GM23338 (cell line): ENCODE results near the gene DNAL4. TPM values are rescaled to one million over a fixed set of nuclear protein-coding genes. Genes with fewer than 3 reads are reported as not detected.

ENCODE experiments used
- ATAC-seq: fragments of 200-7000 bp; cut with Tn5 transposase; 3 replicates; pipeline ENCODE4 v1.9.1; 2020
- DNase-seq: peaks from one replicate; pipeline ENCODE4 v3.0.0-alpha.2; 2015; ENCODE audit warnings: low spot score
- H2AFZ ChIP-seq: fragments of 200-600 bp; sonication (generic); 2 replicates; pipeline ENCODE4 v1.8.0; 2016; ENCODE audit warnings: antibody characterized with exemption, mild to moderate bottlenecking, moderate library complexity
- H3F3A ChIP-seq: fragments of 200-600 bp; sonication (generic); replicated peaks from 2 replicates; pipeline ENCODE4 v1.8.0; 2017; ENCODE audit warnings: antibody characterized with exemption, mixed run types, low read depth
- H3K27ac ChIP-seq: fragments of 200-600 bp; sonication (generic); 2 replicates; pipeline ENCODE4 v1.6.1; 2016; ENCODE audit warnings: low read depth
- H3K27me3 ChIP-seq: fragments of 200-600 bp; sonication (generic); 2 replicates; pipeline ENCODE4 v1.8.0; 2016; ENCODE audit warnings: mild to moderate bottlenecking, mixed run types, moderate library complexity; ENCODE audit not compliant: insufficient read depth
- H3K36me3 ChIP-seq: fragments of 200-600 bp; sonication (generic); 2 replicates; pipeline ENCODE4 v1.8.0; 2016; ENCODE audit warnings: mild to moderate bottlenecking; ENCODE audit not compliant: insufficient read depth
- H3K4me1 ChIP-seq: fragments of 200-600 bp; sonication (generic); 2 replicates; pipeline ENCODE4 v1.8.0; 2016; ENCODE audit warnings: mild to moderate bottlenecking, moderate library complexity; ENCODE audit not compliant: insufficient read depth
- H3K4me2 ChIP-seq: fragments of 200-600 bp; sonication (generic); 2 replicates; pipeline ENCODE4 v1.7.1; 2017; ENCODE audit warnings: mixed run types
- H3K4me3 ChIP-seq: fragments of 200-600 bp; sonication (generic); 2 replicates; pipeline ENCODE4 v1.6.1; 2016; ENCODE audit warnings: mixed run types
- H3K79me2 ChIP-seq: fragments of 200-600 bp; sonication (generic); replicated peaks from 2 replicates; pipeline ENCODE4 v1.8.0; 2017; ENCODE audit warnings: mild to moderate bottlenecking; ENCODE audit not compliant: insufficient read depth
- H3K9me2 ChIP-seq: fragments of 200-600 bp; sonication (generic); 2 replicates; pipeline ENCODE4 v1.8.0; 2017; ENCODE audit not compliant: insufficient read depth
- H4K20me1 ChIP-seq: fragments of 200-600 bp; sonication (generic); replicated peaks from 2 replicates; pipeline ENCODE4 v1.8.0; 2017; ENCODE audit warnings: mild to moderate bottlenecking; ENCODE audit not compliant: insufficient read depth
- H3K27ac Mint-ChIP-seq: 2 replicates; pipeline ENCODE4 v1.8.0; 2020; ENCODE audit warnings: inconsistent platforms, mild to moderate bottlenecking, moderate library complexity, mixed read lengths
- H3K27me3 Mint-ChIP-seq: 3 replicates; pipeline ENCODE4 v1.8.0; 2022; ENCODE audit warnings: low read depth, mild to moderate bottlenecking, moderate library complexity, mixed read lengths, inconsistent platforms; ENCODE audit not compliant: insufficient read depth, poor library complexity
- H3K36me3 Mint-ChIP-seq: 3 replicates; pipeline ENCODE4 v1.8.0; 2021; ENCODE audit warnings: low read depth, mild to moderate bottlenecking, inconsistent platforms, moderate library complexity, mixed read lengths
- H3K4me1 Mint-ChIP-seq: 3 replicates; pipeline ENCODE4 v1.8.0; 2020; ENCODE audit warnings: mild to moderate bottlenecking, inconsistent platforms, mixed read lengths
- H3K4me3 Mint-ChIP-seq: 3 replicates; pipeline ENCODE4 v1.8.0; 2021; ENCODE audit warnings: moderate library complexity, mild to moderate bottlenecking, inconsistent platforms, mixed read lengths
- H3K9me3 Mint-ChIP-seq: 3 replicates; pipeline ENCODE4 v1.8.0; 2020; ENCODE audit warnings: moderate library complexity, mild to moderate bottlenecking, inconsistent platforms, mixed read lengths
- CREB1 ChIP-seq: fragments of 250-450 bp; sonication (Bioruptor Pico); IDR thresholded peaks from 2 replicates; pipeline ENCODE4 v1.5.0; 2020; ENCODE audit warnings: low read depth, mild to moderate bottlenecking, moderate library complexity
- CTCF ChIP-seq, 2 experiments: fragments of 200-600 bp in 1 of 2; sonication (generic) in 1 of 2; conservative IDR thresholded peaks; 2 replicates each; pipeline versions ENCODE4 v1.5.1 to v1.6.1; 2016 to 2017; ENCODE audit warnings: antibody characterized with exemption in 2 of 2, low read depth in 2 of 2, mild to moderate bottlenecking in 2 of 2, moderate library complexity in 1 of 2
- EZH2 ChIP-seq: fragments of 200-600 bp; sonication (generic); IDR thresholded peaks from one replicate; pipeline ENCODE4 v1.8.0; 2017; ENCODE audit warnings: antibody characterized with exemption, mild to moderate bottlenecking, low read depth; ENCODE audit not compliant: unreplicated experiment
- EZH2phosphoT487 ChIP-seq: fragments of 200-600 bp; sonication (generic); IDR thresholded peaks from one replicate; pipeline ENCODE4 v1.8.1; 2018; ENCODE audit warnings: antibody characterized with exemption; ENCODE audit not compliant: unreplicated experiment
- JUNB ChIP-seq: IDR thresholded peaks from one replicate; pipeline ENCODE4 v1.6.1; 2016; ENCODE audit warnings: antibody characterized with exemption; ENCODE audit not compliant: unreplicated experiment
- NANOG ChIP-seq: IDR thresholded peaks from 2 replicates; pipeline ENCODE4 v1.6.1; 2016; ENCODE audit warnings: antibody characterized with exemption, borderline replicate concordance
- POLR2AphosphoS5 ChIP-seq: IDR thresholded peaks from 2 replicates; pipeline ENCODE4 v1.6.1; 2016; ENCODE audit warnings: antibody characterized with exemption, low read depth
- STAT1 ChIP-seq: IDR thresholded peaks from one replicate; pipeline ENCODE4 v1.6.1; 2016; ENCODE audit warnings: antibody characterized with exemption; ENCODE audit not compliant: unreplicated experiment
- ZNF114 ChIP-seq: fragments of 250-450 bp; sonication (Bioruptor Pico); IDR thresholded peaks from 2 replicates; pipeline ENCODE4 v1.5.0; 2020; ENCODE audit warnings: mild to moderate bottlenecking, moderate library complexity
- polyA plus RNA-seq: library from polyadenylated mRNA; unstranded; fragments of >200 nt; fragmentation: Nextera tagmentation; extraction: Ambion mirVana; gene quantifications from 2 replicates; pipeline ENCODE4 v1.2.1, GENCODE V29; 2016
- total RNA-seq: library from RNA; depleted of rRNA; stranded (reverse); fragments of >200 nt; shearing (Covaris generic); gene quantifications from 2 replicates; pipeline ENCODE4 v1.2.3, GENCODE V29; 2014
- TF ChIP-seq, protein P1 (sequence below): IDR thresholded peaks from 2 replicates; pipeline ENCODE4 v1.6.1; 2016; ENCODE audit warnings: antibody characterized with exemption
- TF ChIP-seq, protein P2 (sequence below): IDR thresholded peaks from one replicate; pipeline ENCODE4 v1.6.1; 2018; ENCODE audit warnings: antibody characterized with exemption; ENCODE audit not compliant: unreplicated experiment

The DNAL4 gene
- total and polyA plus RNA-seq, 2 experiments from 2014 or later, result 9.3 to 10.0 TPM

DNA sequence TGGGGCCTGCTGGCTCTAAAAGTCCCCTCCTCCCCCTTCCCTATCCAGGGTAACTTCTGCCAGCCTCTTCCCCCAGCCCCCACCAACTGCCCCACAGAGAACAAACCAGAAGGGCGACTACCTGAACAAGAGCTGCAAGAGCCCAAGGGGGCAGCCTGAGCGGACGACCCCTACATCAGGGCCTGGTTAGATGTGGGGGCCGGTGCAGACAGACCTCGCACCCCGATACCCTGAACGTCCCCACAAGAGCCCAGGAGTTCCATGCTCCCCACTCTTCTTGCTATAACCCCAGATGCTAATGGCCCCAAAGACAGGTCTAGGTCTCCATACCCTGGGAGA, 58.8 kb downstream of the DNAL4 start:
- H3K27me3 Mint-ChIP-seq, result peaks cover 26% of the 10 kb centered on the region

More for the DNA sequence above, 58.8 kb downstream of the DNAL4 start:
- Histone ChIP-seq H3K4me1 (no peaks in the 10 kb centered on the region), H4K20me1 (peaks cover 11% of the 10 kb centered on the region; the same call in 1 of the 2 replicates), H3K4me3 (no peak overlapping the region), H3K9me2 (no peaks in the 10 kb centered on the region), H3K79me2 (no peaks in the 10 kb centered on the region), H3K27me3 (no peaks in the 10 kb centered on the region), H3K36me3 (peaks cover 1% of the 10 kb centered on the region; the same call in 1 of the 2 replicates), H3K27ac (no peak overlapping the region), H3F3A (0 out of 2 replicates have a peak, but pooled peaks cover 4% of the 10 kb centered on the region), H2AFZ (no peak overlapping the region), H3K4me2 (no peak overlapping the region)
- Mint-ChIP-seq H3K36me3 (peaks cover 43% of the 10 kb centered on the region), H3K27ac (no peak overlapping the region; the same call in 1 of the 2 replicates), H3K4me1 (peaks cover 6% of the 10 kb centered on the region), H3K9me3 (no peaks in the 10 kb centered on the region; the same call in 2 of the 3 replicates), H3K4me3 (no peak overlapping the region)
- DNase-seq, result no peak
- ATAC-seq, result no peak
- TF ChIP-seq CREB1 (CRISPR knock-in tag) (no peak), NANOG (no peak), POLR2AphosphoS5 (no peak), STAT1 (no peak), CTCF (conservative IDR thresholded peaks at IDR 0.05; ENCODE audit: low read depth in 2 of 2) (no peak), EZH2 (no peak), JUNB (no peak), ZNF114 (CRISPR knock-in tag) (no peak), EZH2phosphoT487 (no peak)
- TF ChIP-seq, protein P1, sequence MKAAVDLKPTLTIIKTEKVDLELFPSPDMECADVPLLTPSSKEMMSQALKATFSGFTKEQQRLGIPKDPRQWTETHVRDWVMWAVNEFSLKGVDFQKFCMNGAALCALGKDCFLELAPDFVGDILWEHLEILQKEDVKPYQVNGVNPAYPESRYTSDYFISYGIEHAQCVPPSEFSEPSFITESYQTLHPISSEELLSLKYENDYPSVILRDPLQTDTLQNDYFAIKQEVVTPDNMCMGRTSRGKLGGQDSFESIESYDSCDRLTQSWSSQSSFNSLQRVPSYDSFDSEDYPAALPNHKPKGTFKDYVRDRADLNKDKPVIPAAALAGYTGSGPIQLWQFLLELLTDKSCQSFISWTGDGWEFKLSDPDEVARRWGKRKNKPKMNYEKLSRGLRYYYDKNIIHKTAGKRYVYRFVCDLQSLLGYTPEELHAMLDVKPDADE, result no peak
- TF ChIP-seq, protein P2, sequence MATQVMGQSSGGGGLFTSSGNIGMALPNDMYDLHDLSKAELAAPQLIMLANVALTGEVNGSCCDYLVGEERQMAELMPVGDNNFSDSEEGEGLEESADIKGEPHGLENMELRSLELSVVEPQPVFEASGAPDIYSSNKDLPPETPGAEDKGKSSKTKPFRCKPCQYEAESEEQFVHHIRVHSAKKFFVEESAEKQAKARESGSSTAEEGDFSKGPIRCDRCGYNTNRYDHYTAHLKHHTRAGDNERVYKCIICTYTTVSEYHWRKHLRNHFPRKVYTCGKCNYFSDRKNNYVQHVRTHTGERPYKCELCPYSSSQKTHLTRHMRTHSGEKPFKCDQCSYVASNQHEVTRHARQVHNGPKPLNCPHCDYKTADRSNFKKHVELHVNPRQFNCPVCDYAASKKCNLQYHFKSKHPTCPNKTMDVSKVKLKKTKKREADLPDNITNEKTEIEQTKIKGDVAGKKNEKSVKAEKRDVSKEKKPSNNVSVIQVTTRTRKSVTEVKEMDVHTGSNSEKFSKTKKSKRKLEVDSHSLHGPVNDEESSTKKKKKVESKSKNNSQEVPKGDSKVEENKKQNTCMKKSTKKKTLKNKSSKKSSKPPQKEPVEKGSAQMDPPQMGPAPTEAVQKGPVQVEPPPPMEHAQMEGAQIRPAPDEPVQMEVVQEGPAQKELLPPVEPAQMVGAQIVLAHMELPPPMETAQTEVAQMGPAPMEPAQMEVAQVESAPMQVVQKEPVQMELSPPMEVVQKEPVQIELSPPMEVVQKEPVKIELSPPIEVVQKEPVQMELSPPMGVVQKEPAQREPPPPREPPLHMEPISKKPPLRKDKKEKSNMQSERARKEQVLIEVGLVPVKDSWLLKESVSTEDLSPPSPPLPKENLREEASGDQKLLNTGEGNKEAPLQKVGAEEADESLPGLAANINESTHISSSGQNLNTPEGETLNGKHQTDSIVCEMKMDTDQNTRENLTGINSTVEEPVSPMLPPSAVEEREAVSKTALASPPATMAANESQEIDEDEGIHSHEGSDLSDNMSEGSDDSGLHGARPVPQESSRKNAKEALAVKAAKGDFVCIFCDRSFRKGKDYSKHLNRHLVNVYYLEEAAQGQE, result no peak
